ENCODE results near the gene SNRNP48. TPM values are rescaled to one million over a fixed set of nuclear protein-coding genes. Genes with fewer than 3 reads are reported as not detected.

The SNRNP48 gene
- total RNA-seq, 1 experiment from 2014 or later: 26.2 TPM

DNA sequence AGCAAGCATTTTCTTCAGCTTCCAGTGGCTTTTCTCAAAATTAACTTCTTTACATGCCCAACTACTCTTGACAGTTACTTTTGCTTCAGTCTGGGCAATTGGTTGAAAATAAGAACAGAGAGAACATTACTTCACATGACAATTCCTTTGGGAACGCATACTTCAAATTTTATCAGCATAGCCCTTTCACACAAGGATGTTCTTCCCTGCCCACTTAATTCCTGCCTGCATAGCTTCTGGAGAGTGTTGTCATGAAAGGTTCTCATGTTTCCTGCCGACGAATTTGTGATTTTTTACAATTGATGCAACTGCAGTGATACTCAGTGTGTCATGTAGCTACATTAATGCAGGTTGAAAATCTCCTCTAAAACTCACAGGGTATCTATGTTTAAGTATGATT is 22.0 kb upstream of the SNRNP48 start:
- TF ChIP-seq EGR1 (IDR thresholded peaks at IDR 0.05; ENCODE audit: low read depth) (no peak), EZH2phosphoT487 (IDR thresholded peaks at IDR 0.05; ENCODE audit: borderline replicate concordance) (no peak), RAD21 (IDR thresholded peaks at IDR 0.05; ENCODE audit: low read depth) (no peak), JUND (IDR thresholded peaks at IDR 0.05) (no peak), ZFX (IDR thresholded peaks at IDR 0.05) (no peak), ZNF274 (IDR thresholded peaks at IDR 0.05; ENCODE audit: low read depth, low read length) (no peak), SIN3A (IDR thresholded peaks at IDR 0.05; ENCODE audit: low read depth) (no peak), EZH2 (IDR thresholded peaks at IDR 0.05) (no peak), POLR2AphosphoS5 (IDR thresholded peaks at IDR 0.05; ENCODE audit: low read depth, low read length) (no peak), POLR2A (IDR thresholded peaks at IDR 0.05; ENCODE audit: borderline replicate concordance, extremely low read depth, insufficient read depth, insufficient read length) (no peak), FOSL1 (IDR thresholded peaks at IDR 0.05; ENCODE audit: low read depth) (no peak), TCF7L2 (IDR thresholded peaks at IDR 0.05; ENCODE audit: borderline replicate concordance, extremely low read depth, insufficient read depth, insufficient read length) (no peak), YY1 (IDR thresholded peaks at IDR 0.05; ENCODE audit: extremely low read depth, insufficient replicate concordance, low read depth, low read length) (no peak), CEBPB (IDR thresholded peaks at IDR 0.05; ENCODE audit: low read depth) (no peak), CBX3 (IDR thresholded peaks at IDR 0.05; ENCODE audit: low read depth) (no peak), SRF (IDR thresholded peaks at IDR 0.05; ENCODE audit: low read depth) (no peak)
- TF ChIP-seq, protein P1, sequence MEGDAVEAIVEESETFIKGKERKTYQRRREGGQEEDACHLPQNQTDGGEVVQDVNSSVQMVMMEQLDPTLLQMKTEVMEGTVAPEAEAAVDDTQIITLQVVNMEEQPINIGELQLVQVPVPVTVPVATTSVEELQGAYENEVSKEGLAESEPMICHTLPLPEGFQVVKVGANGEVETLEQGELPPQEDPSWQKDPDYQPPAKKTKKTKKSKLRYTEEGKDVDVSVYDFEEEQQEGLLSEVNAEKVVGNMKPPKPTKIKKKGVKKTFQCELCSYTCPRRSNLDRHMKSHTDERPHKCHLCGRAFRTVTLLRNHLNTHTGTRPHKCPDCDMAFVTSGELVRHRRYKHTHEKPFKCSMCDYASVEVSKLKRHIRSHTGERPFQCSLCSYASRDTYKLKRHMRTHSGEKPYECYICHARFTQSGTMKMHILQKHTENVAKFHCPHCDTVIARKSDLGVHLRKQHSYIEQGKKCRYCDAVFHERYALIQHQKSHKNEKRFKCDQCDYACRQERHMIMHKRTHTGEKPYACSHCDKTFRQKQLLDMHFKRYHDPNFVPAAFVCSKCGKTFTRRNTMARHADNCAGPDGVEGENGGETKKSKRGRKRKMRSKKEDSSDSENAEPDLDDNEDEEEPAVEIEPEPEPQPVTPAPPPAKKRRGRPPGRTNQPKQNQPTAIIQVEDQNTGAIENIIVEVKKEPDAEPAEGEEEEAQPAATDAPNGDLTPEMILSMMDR (IDR thresholded peaks at IDR 0.05 in 2 of 3, conservative IDR thresholded peaks at IDR 0.05 in 1 of 3; ENCODE audit: borderline replicate concordance in 1 of 3, insufficient read depth in 1 of 3, low read depth in 2 of 3, low read length in 2 of 3): no peak
- TF ChIP-seq, protein P2, sequence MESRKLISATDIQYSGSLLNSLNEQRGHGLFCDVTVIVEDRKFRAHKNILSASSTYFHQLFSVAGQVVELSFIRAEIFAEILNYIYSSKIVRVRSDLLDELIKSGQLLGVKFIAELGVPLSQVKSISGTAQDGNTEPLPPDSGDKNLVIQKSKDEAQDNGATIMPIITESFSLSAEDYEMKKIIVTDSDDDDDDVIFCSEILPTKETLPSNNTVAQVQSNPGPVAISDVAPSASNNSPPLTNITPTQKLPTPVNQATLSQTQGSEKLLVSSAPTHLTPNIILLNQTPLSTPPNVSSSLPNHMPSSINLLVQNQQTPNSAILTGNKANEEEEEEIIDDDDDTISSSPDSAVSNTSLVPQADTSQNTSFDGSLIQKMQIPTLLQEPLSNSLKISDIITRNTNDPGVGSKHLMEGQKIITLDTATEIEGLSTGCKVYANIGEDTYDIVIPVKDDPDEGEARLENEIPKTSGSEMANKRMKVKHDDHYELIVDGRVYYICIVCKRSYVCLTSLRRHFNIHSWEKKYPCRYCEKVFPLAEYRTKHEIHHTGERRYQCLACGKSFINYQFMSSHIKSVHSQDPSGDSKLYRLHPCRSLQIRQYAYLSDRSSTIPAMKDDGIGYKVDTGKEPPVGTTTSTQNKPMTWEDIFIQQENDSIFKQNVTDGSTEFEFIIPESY (IDR thresholded peaks at IDR 0.05; ENCODE audit: extremely low read depth, insufficient replicate concordance, low read length): no peak
- TF ChIP-seq, protein P3, sequence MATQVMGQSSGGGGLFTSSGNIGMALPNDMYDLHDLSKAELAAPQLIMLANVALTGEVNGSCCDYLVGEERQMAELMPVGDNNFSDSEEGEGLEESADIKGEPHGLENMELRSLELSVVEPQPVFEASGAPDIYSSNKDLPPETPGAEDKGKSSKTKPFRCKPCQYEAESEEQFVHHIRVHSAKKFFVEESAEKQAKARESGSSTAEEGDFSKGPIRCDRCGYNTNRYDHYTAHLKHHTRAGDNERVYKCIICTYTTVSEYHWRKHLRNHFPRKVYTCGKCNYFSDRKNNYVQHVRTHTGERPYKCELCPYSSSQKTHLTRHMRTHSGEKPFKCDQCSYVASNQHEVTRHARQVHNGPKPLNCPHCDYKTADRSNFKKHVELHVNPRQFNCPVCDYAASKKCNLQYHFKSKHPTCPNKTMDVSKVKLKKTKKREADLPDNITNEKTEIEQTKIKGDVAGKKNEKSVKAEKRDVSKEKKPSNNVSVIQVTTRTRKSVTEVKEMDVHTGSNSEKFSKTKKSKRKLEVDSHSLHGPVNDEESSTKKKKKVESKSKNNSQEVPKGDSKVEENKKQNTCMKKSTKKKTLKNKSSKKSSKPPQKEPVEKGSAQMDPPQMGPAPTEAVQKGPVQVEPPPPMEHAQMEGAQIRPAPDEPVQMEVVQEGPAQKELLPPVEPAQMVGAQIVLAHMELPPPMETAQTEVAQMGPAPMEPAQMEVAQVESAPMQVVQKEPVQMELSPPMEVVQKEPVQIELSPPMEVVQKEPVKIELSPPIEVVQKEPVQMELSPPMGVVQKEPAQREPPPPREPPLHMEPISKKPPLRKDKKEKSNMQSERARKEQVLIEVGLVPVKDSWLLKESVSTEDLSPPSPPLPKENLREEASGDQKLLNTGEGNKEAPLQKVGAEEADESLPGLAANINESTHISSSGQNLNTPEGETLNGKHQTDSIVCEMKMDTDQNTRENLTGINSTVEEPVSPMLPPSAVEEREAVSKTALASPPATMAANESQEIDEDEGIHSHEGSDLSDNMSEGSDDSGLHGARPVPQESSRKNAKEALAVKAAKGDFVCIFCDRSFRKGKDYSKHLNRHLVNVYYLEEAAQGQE (IDR thresholded peaks at IDR 0.05; ENCODE audit: low read depth): no peak
- H3K9me3 ChIP-seq (ENCODE audit: control insufficient read depth in 1 of 2, insufficient read depth in 1 of 2, low read depth in 1 of 2, low read length in 2 of 2): no peaks in the 10 kb centered on the region
- no peaks in the 10 kb centered on the region for H4K20me1 ChIP-seq (ENCODE audit: insufficient read depth)
- H3K27me3 ChIP-seq (ENCODE audit: insufficient read depth, low read length): no peaks in the 10 kb centered on the region
- ATAC-seq: no peak
- DNase-seq (ENCODE audit: low read depth, low spot score): no peak
- intact Hi-C loops (cut with micrococcal nuclease): no loop called here
- H3K9me2 ChIP-seq (ENCODE audit: insufficient read depth): no peaks in the 10 kb centered on the region
- H2AFZ ChIP-seq (ENCODE audit: low read depth, low read length, poor library complexity, severe bottlenecking): no peak overlapping the region
- RAD21 ChIA-PET (ENCODE audit: low non-redundant PET in 1 of 2, low total read pairs in 2 of 2, uncharacterized antibody in 2 of 2, unreplicated experiment in 2 of 2): no interaction called here
- H3K27ac ChIP-seq (ENCODE audit: low read depth, low read length): no peak overlapping the region
- H3K9ac ChIP-seq (ENCODE audit: low read length): no peak overlapping the region
- BruUV-seq (replicated peaks): no TSS peak
- POLR2A ChIA-PET: no interaction called here
- no peak overlapping the region for H3K4me3 ChIP-seq (replicated peaks in 1 of 2; ENCODE audit: low read depth in 1 of 2, low read length in 2 of 2)
- H3K4me1 ChIP-seq (ENCODE audit: control insufficient read depth in 1 of 2, insufficient read depth in 2 of 2, low read length in 2 of 2): no peaks in the 10 kb centered on the region
- H3K79me2 ChIP-seq (ENCODE audit: insufficient read depth, low read length): no peaks in the 10 kb centered on the region
- H3K36me3 ChIP-seq (ENCODE audit: control insufficient read depth in 1 of 2, insufficient read depth in 2 of 2, low read length in 2 of 2): peaks cover 70 to 83% of the 10 kb centered on the region in 2 experiments
- CTCF ChIA-PET: no interaction called here
- no peak overlapping the region for H3K4me2 ChIP-seq (ENCODE audit: low read length)

All from HCT116 (cell line).